ENCODE data around the gene CPEB1.

The CPEB1 gene

GRCh38 chr15:82580713-82581112 is 66.5 kb downstream of the CPEB1 start:
- H2BK5ac ChIP-seq (ENCODE audit: low read length) = no peak overlapping the region
- no peaks in the 10 kb centered on the region for H3K79me2 ChIP-seq (ENCODE audit: control insufficient read depth, insufficient read depth, low read length)
- no peak overlapping the region for H3K23ac ChIP-seq (ENCODE audit: low read length)
- WGBS (ENCODE audit: extremely low coverage, insufficient coverage, low lambda C conversion rate) = no CpG with 5 or more reads among the region's 2 CpGs
- H3K36me3 ChIP-seq (ENCODE audit: control insufficient read depth, insufficient read depth, low read length) = no peaks in the 10 kb centered on the region
- no peak overlapping the region for H2BK15ac ChIP-seq (replicated peaks; ENCODE audit: low read depth)
- H2AK5ac ChIP-seq (ENCODE audit: low read length) = no peak overlapping the region
- no peak for DNase-seq
- H3K4me1 ChIP-seq (ENCODE audit: control insufficient read depth, low read depth, low read length) = no peaks in the 10 kb centered on the region
- no peaks in the 10 kb centered on the region for H3K79me1 ChIP-seq (ENCODE audit: low read length)
- H3K4me3 ChIP-seq (ENCODE audit: low read length) = no peak overlapping the region
- H3K27ac ChIP-seq (ENCODE audit: low read depth, low read length) = no peak overlapping the region
- H4K8ac ChIP-seq (ENCODE audit: low read depth, low read length) = no peak overlapping the region
- H3K4me2 ChIP-seq (ENCODE audit: low read length) = no peak overlapping the region
- H3K27me3 ChIP-seq (ENCODE audit: insufficient read depth, low read length, poor library complexity) = no peaks in the 10 kb centered on the region
- H3K18ac ChIP-seq (ENCODE audit: low read length) = no peak overlapping the region
- no peak overlapping the region for H2BK120ac ChIP-seq (ENCODE audit: low read depth, low read length)
- no peak overlapping the region for H3K9ac ChIP-seq (ENCODE audit: low read length)
- no peak overlapping the region for H3K4ac ChIP-seq (ENCODE audit: low read depth, low read length)
- no peak overlapping the region for H3K56ac ChIP-seq (ENCODE audit: low read length)
- H4K5ac ChIP-seq (ENCODE audit: low read length) = no peak overlapping the region

- Histone ChIP-seq H2BK15ac (replicated peaks; ENCODE audit: low read depth) (no peak overlapping the region), H3K56ac (ENCODE audit: low read length) (no peak overlapping the region), H3K18ac (ENCODE audit: low read length) (no peak overlapping the region), H2BK5ac (ENCODE audit: low read length) (no peak overlapping the region), H3K4me2 (ENCODE audit: low read length) (no peak overlapping the region), H2BK120ac (ENCODE audit: low read depth, low read length) (no peak overlapping the region), H3K23ac (ENCODE audit: low read length) (no peak overlapping the region), H3K4me3 (ENCODE audit: low read length) (no peak overlapping the region), H3K79me1 (ENCODE audit: low read length) (no peaks in the 10 kb centered on the region), H4K8ac (ENCODE audit: low read depth, low read length) (no peak overlapping the region), H3K27ac (ENCODE audit: low read depth, low read length) (no peak overlapping the region), H3K27me3 (ENCODE audit: insufficient read depth, low read length, poor library complexity) (no peaks in the 10 kb centered on the region), H2AK5ac (ENCODE audit: low read length) (no peak overlapping the region), H3K4ac (ENCODE audit: low read depth, low read length) (no peak overlapping the region), H3K36me3 (ENCODE audit: control insufficient read depth, insufficient read depth, low read length) (no peaks in the 10 kb centered on the region), H4K5ac (ENCODE audit: low read length) (no peak overlapping the region), H3K79me2 (ENCODE audit: control insufficient read depth, insufficient read depth, low read length) (no peaks in the 10 kb centered on the region), H3K4me1 (ENCODE audit: control insufficient read depth, low read depth, low read length) (peaks cover 5% of the 10 kb centered on the region), H3K9ac (ENCODE audit: low read length) (no peak overlapping the region)
- DNase-seq = no peak
- no CpG with 5 or more reads among the region's 3 CpGs for WGBS (ENCODE audit: extremely low coverage, insufficient coverage, low lambda C conversion rate)
These were observed 71.8 kb downstream of the CPEB1 start for GRCh38 chr15:82575335-82575734.

GRCh38 chr15:82572986-82573385 is 74.2 kb downstream of the CPEB1 start:
- DNase-seq = no peak
- Histone ChIP-seq H3K18ac (ENCODE audit: low read length) (no peak overlapping the region), H2AK5ac (ENCODE audit: low read length) (no peak overlapping the region), H3K36me3 (ENCODE audit: control insufficient read depth, insufficient read depth, low read length) (no peaks in the 10 kb centered on the region), H4K5ac (ENCODE audit: low read length) (no peak overlapping the region), H3K9ac (ENCODE audit: low read length) (no peak overlapping the region), H3K27ac (ENCODE audit: low read depth, low read length) (no peak overlapping the region), H3K79me1 (ENCODE audit: low read length) (no peaks in the 10 kb centered on the region), H2BK120ac (ENCODE audit: low read depth, low read length) (no peak overlapping the region), H3K4me3 (ENCODE audit: low read length) (no peak overlapping the region), H3K4me1 (ENCODE audit: control insufficient read depth, low read depth, low read length) (peaks cover 5% of the 10 kb centered on the region), H2BK5ac (ENCODE audit: low read length) (no peak overlapping the region), H3K79me2 (ENCODE audit: control insufficient read depth, insufficient read depth, low read length) (no peaks in the 10 kb centered on the region), H3K23ac (ENCODE audit: low read length) (no peak overlapping the region), H3K27me3 (ENCODE audit: insufficient read depth, low read length, poor library complexity) (no peaks in the 10 kb centered on the region), H4K8ac (ENCODE audit: low read depth, low read length) (no peak overlapping the region), H3K4me2 (ENCODE audit: low read length) (no peak overlapping the region), H2BK15ac (replicated peaks; ENCODE audit: low read depth) (no peak overlapping the region), H3K56ac (ENCODE audit: low read length) (no peak overlapping the region), H3K4ac (ENCODE audit: low read depth, low read length) (no peak overlapping the region)
- WGBS (ENCODE audit: extremely low coverage, insufficient coverage, low lambda C conversion rate) = no CpG with 5 or more reads among the region's 3 CpGs

- no CpG with 5 or more reads among the region's 5 CpGs for whole genome bisulfite sequencing (ENCODE audit: extremely low coverage, insufficient coverage, low lambda C conversion rate)
- H2BK5ac ChIP-seq (ENCODE audit: low read length) = no peak overlapping the region
These were observed 74.9 kb downstream of the CPEB1 start for GRCh38 chr15:82572311-82572710.

GRCh38 chr15:82571722-82572222 is 75.4 kb downstream of the CPEB1 start:
- Histone ChIP-seq H3K4me1 (ENCODE audit: control insufficient read depth, low read depth, low read length) (peaks cover 5% of the 10 kb centered on the region), H3K79me1 (ENCODE audit: low read length) (no peaks in the 10 kb centered on the region), H3K4me3 (ENCODE audit: low read length) (no peak overlapping the region), H3K36me3 (ENCODE audit: control insufficient read depth, insufficient read depth, low read length) (no peaks in the 10 kb centered on the region), H3K4me2 (ENCODE audit: low read length) (peak overlapping the region; percentile 34), H3K27me3 (ENCODE audit: insufficient read depth, low read length, poor library complexity) (no peaks in the 10 kb centered on the region), H3K4ac (ENCODE audit: low read depth, low read length) (no peak overlapping the region), H4K5ac (ENCODE audit: low read length) (no peak overlapping the region), H3K56ac (ENCODE audit: low read length) (peak overlapping the region; percentile 74), H3K27ac (ENCODE audit: low read depth, low read length) (no peak overlapping the region), H2BK120ac (ENCODE audit: low read depth, low read length) (no peak overlapping the region), H4K8ac (ENCODE audit: low read depth, low read length) (no peak overlapping the region), H3K23ac (ENCODE audit: low read length) (no peak overlapping the region), H2BK5ac (ENCODE audit: low read length) (no peak overlapping the region), H3K79me2 (ENCODE audit: control insufficient read depth, insufficient read depth, low read length) (no peaks in the 10 kb centered on the region), H3K18ac (ENCODE audit: low read length) (no peak overlapping the region), H3K9ac (ENCODE audit: low read length) (peak overlapping the region; percentile 44), H2BK15ac (replicated peaks; ENCODE audit: low read depth) (no peak overlapping the region), H2AK5ac (ENCODE audit: low read length) (no peak overlapping the region)
- DNase-seq = peak; percentile 87
- WGBS (ENCODE audit: extremely low coverage, insufficient coverage, low lambda C conversion rate) = no CpG with 5 or more reads among the region's 17 CpGs

More at GRCh38 chr15:82572311-82572710, 74.9 kb downstream of the CPEB1 start:
- H3K79me1 ChIP-seq (ENCODE audit: low read length) = no peaks in the 10 kb centered on the region
- no peaks in the 10 kb centered on the region for H3K79me2 ChIP-seq (ENCODE audit: control insufficient read depth, insufficient read depth, low read length)
- H3K4me2 ChIP-seq (ENCODE audit: low read length) = no peak overlapping the region
- peak overlapping the region; percentile 29 for H3K23ac ChIP-seq (ENCODE audit: low read length)
- no peak overlapping the region for H2BK120ac ChIP-seq (ENCODE audit: low read depth, low read length)
- no peak overlapping the region for H3K18ac ChIP-seq (ENCODE audit: low read length)
- no peak overlapping the region for H2AK5ac ChIP-seq (ENCODE audit: low read length)
- no peak overlapping the region for H3K4me3 ChIP-seq (ENCODE audit: low read length)
- H4K5ac ChIP-seq (ENCODE audit: low read length) = no peak overlapping the region
- H3K36me3 ChIP-seq (ENCODE audit: control insufficient read depth, insufficient read depth, low read length) = no peaks in the 10 kb centered on the region
- H3K9ac ChIP-seq (ENCODE audit: low read length) = no peak overlapping the region
- no peak overlapping the region for H3K4ac ChIP-seq (ENCODE audit: low read depth, low read length)
- no peak overlapping the region for H2BK15ac ChIP-seq (replicated peaks; ENCODE audit: low read depth)
- H3K27ac ChIP-seq (ENCODE audit: low read depth, low read length) = no peak overlapping the region
- H4K8ac ChIP-seq (ENCODE audit: low read depth, low read length) = no peak overlapping the region
- DNase-seq = no peak
- peak overlapping the region; percentile 40 for H3K56ac ChIP-seq (ENCODE audit: low read length)
- peaks cover 5% of the 10 kb centered on the region for H3K4me1 ChIP-seq (ENCODE audit: control insufficient read depth, low read depth, low read length)
- H3K27me3 ChIP-seq (ENCODE audit: insufficient read depth, low read length, poor library complexity) = no peaks in the 10 kb centered on the region

Data from mesendoderm (in vitro differentiated cells).